K562 (cell line): ENCODE data around the gene MADCAM1. TPM values are rescaled to one million over a fixed set of nuclear protein-coding genes. Genes with fewer than 3 reads are reported as not detected.
A peak's percentile ranks its signal among the peaks of the same experiment; 100 is the strongest.

ENCODE experiments used
- ATAC-seq: fragments of 200-7000 bp; cut with Tn5 transposase; 3 replicates; pipeline ENCODE4 v1.9.1; 2020; ENCODE audit warnings: moderate library complexity
- BruUV-seq: library from RNA; stranded (reverse); fragments of 400-500 nt; replicated peaks from 2 replicates; lab custom pipeline; 2021; lab: Mats Ljungman, UMichigan
- CTCF ChIA-PET: fragments of 300-600 bp; formaldehyde crosslinking; extraction: SDS; loops from one replicate; lab custom pipeline; 2021; ENCODE audit warnings: low intra/inter-chr PET ratio; lab: Yijun Ruan, JAX
- POLR2A ChIA-PET: fragments of 300-600, 350-650 bp; sonication (Branson Sonifier 250); formaldehyde crosslinking; extraction: SDS; loops from one replicate; lab custom pipeline; 2021; ENCODE audit warnings: antibody characterized with exemption, inconsistent platforms; lab: Yijun Ruan, JAX
- DNase-seq, 4 experiments: peaks; one replicate each; pipeline versions ENCODE4 v3.0.0 to v3.0.0-alpha.2; 2011 to 2018; ENCODE audit warnings: low spot score in 3 of 4, mixed read lengths in 3 of 4; ENCODE audit errors: extremely low read depth in 1 of 4
- FAIRE-seq: peaks from 2 replicates; lab custom pipeline; 2011; peaks lifted over from hg19 to GRCh38; lab: Jason Lieb, UNC
- H2AFZ ChIP-seq: 2 replicates; pipeline ENCODE4 v1.6.0; 2011; ENCODE audit warnings: low read depth, low read length, control low read depth, inconsistent platforms
- H3K27ac ChIP-seq: fragments of 200-600 bp; 3 replicates; pipeline ENCODE4 v1.8.0; 2011; ENCODE audit warnings: low read depth, mild to moderate bottlenecking, control low read depth, inconsistent platforms, low read length, moderate library complexity, mixed read lengths; ENCODE audit errors: extremely low read depth
- H3K27me3 ChIP-seq, 2 experiments: fragments of 300-600 bp in 1 of 2; 2 replicates in 1 of 2; 3 replicates in 1 of 2; pipeline versions ENCODE4 v1.6.0 to v1.8.0; 2011; ENCODE audit warnings: inconsistent platforms in 2 of 2, low read length in 2 of 2, mild to moderate bottlenecking in 1 of 2, mixed read lengths in 1 of 2, moderate library complexity in 1 of 2; ENCODE audit not compliant: control insufficient read depth in 2 of 2, insufficient read depth in 2 of 2
- H3K36me3 ChIP-seq: fragments of 300-600 bp; 3 replicates; pipeline ENCODE4 v1.8.0; 2011; ENCODE audit warnings: mild to moderate bottlenecking, low read length, inconsistent platforms; ENCODE audit not compliant: control insufficient read depth, insufficient read depth
- H3K4me1 ChIP-seq, 2 experiments: fragments of 200-600 bp in 1 of 2; replicated peaks in 1 of 2; 2 replicates in 1 of 2; 3 replicates in 1 of 2; pipeline versions ENCODE4 v1.5.1 to v1.8.0; 2011; ENCODE audit warnings: inconsistent platforms in 2 of 2, low read length in 2 of 2, mild to moderate bottlenecking in 1 of 2, mixed read lengths in 1 of 2, moderate library complexity in 1 of 2; ENCODE audit not compliant: control insufficient read depth in 2 of 2, insufficient read depth in 2 of 2
- H3K4me2 ChIP-seq: 2 replicates; pipeline ENCODE4 v1.6.1; 2011; ENCODE audit warnings: low read length, control low read depth, inconsistent platforms, mixed read lengths; ENCODE audit not compliant: insufficient read depth
- H3K4me3 ChIP-seq: fragments of 200-600 bp; sonication (generic), shearing (Covaris generic); 2 replicates; pipeline ENCODE4 v1.5.1; 2016; ENCODE audit warnings: control low read depth, inconsistent platforms
- H3K79me2 ChIP-seq: fragments of 200-600 bp; 3 replicates; pipeline ENCODE4 v1.8.0; 2011; ENCODE audit warnings: low read length, inconsistent platforms; ENCODE audit not compliant: control insufficient read depth, insufficient read depth
- H3K9ac ChIP-seq, 2 experiments: 2 replicates each; pipeline versions ENCODE4 v1.6.0 to v1.6.1; 2011; ENCODE audit warnings: low read depth in 2 of 2, low read length in 2 of 2, control low read depth in 1 of 2, inconsistent platforms in 1 of 2, mild to moderate bottlenecking in 1 of 2, mixed read lengths in 1 of 2; ENCODE audit not compliant: insufficient read depth in 1 of 2
- H3K9me1 ChIP-seq: one replicate; pipeline ENCODE4 v1.6.0; 2011; ENCODE audit warnings: inconsistent platforms, mild to moderate bottlenecking, low read length, moderate library complexity; ENCODE audit not compliant: control insufficient read depth, insufficient read depth
- H3K9me3 ChIP-seq: replicated peaks from 2 replicates; pipeline ENCODE4 v1.5.1; 2011; ENCODE audit warnings: low read depth, low read length, inconsistent platforms; ENCODE audit not compliant: control insufficient read depth, insufficient read depth
- H4K20me1 ChIP-seq: replicated peaks from 2 replicates; pipeline ENCODE4 v1.6.1; 2011; ENCODE audit warnings: low read length, inconsistent platforms, mixed read lengths; ENCODE audit not compliant: control insufficient read depth, insufficient read depth
- BCOR ChIP-seq: fragments of 450-650 bp; IDR thresholded peaks from 2 replicates; pipeline ENCODE4 v1.6.1; 2016
- CBX1 ChIP-seq: sonication (generic); IDR thresholded peaks from 2 replicates; pipeline ENCODE4 v1.6.1; 2016; ENCODE audit warnings: antibody characterized with exemption, low read depth, mild to moderate bottlenecking
- FIP1L1 ChIP-seq: fragments of 200-400 bp; formaldehyde crosslinking; IDR thresholded peaks from 2 replicates; pipeline ENCODE4 v1.6.1; 2018; ENCODE audit warnings: mild to moderate bottlenecking, low read depth, low read length; ENCODE audit not compliant: poor library complexity, severe bottlenecking
- KDM1A ChIP-seq, 2 experiments: fragments of 450-650 bp; IDR thresholded peaks; 2 replicates each; pipeline ENCODE4 v1.6.1; 2016; ENCODE audit warnings: mild to moderate bottlenecking in 2 of 2
- NCOA2 ChIP-seq, 2 experiments: fragments of 450-650 bp; IDR thresholded peaks; 2 replicates each; pipeline ENCODE4 v1.6.1; 2018; ENCODE audit warnings: mild to moderate bottlenecking in 2 of 2, moderate library complexity in 1 of 2; ENCODE audit not compliant: partially characterized antibody in 2 of 2
- PCBP1 ChIP-seq: fragments of 200-400 bp; formaldehyde crosslinking; IDR thresholded peaks from 2 replicates; pipeline ENCODE4 v1.6.1; 2018; ENCODE audit warnings: mild to moderate bottlenecking, low read depth, low read length; ENCODE audit not compliant: poor library complexity, severe bottlenecking
- SNAPC5 ChIP-seq: fragments of 250-450 bp; sonication (Bioruptor Pico); IDR thresholded peaks from 2 replicates; pipeline ENCODE4 v1.8.0; 2021; ENCODE audit warnings: moderate library complexity, mild to moderate bottlenecking, inconsistent platforms
- VEZF1 ChIP-seq: fragments of 200-800 bp; sonication (Bioruptor generic); IDR thresholded peaks from 2 replicates; pipeline ENCODE4 v1.6.1; 2017; ENCODE audit warnings: missing genetic modification characterization, missing compliant biosample characterization
- ZBTB33 ChIP-seq: sonication (generic); formaldehyde crosslinking; IDR thresholded peaks from 2 replicates; pipeline ENCODE4 v1.8.1; 2023; ENCODE audit warnings: mild to moderate bottlenecking, missing genetic modification reagents
- ZBTB7A ChIP-seq: IDR thresholded peaks from 2 replicates; pipeline ENCODE4 v1.6.1; 2011; ENCODE audit warnings: low read depth, mild to moderate bottlenecking, low read length, moderate library complexity, borderline replicate concordance; ENCODE audit not compliant: control insufficient read depth
- ZFP36 ChIP-seq: fragments of 150-350 bp; IDR thresholded peaks from 2 replicates; pipeline ENCODE4 v1.6.1; 2018; ENCODE audit warnings: low read length, low read depth; ENCODE audit not compliant: partially characterized antibody
- ZNF77 ChIP-seq: fragments of 250-450 bp; sonication (Bioruptor Pico); IDR thresholded peaks from 2 replicates; pipeline ENCODE4 v1.5.0; 2020
- WGBS: fragments of 100-300 bp; shearing (Covaris generic); methylation state at CpG from one replicate; pipeline ENCODE4 v1.1.6; 2016; ENCODE audit warnings: low coverage, mixed read lengths; ENCODE audit not compliant: insufficient coverage; ENCODE audit errors: missing lambda C conversion rate; 5-methylcytosine and 5-hydroxymethylcytosine counted together
- in situ Hi-C: fragments of 300-500 bp; cut with MboI; formaldehyde crosslinking; loops from 4 replicates; pipeline ENCODE4 v1.15.0; 2018; ENCODE audit warnings: inconsistent platforms, mixed read lengths
- intact Hi-C: fragments of 100-400 bp; cut with micrococcal nuclease; formaldehyde crosslinking; loops from 2 replicates; pipeline ENCODE4 v1.14.2; 2022
- polyA plus RNA-seq, 8 experiments: library from polyadenylated mRNA; depleted of rRNA in 4 of 8; stranded (reverse) in 5 of 8; unstranded in 3 of 8; fragments of >200 nt; fragmentation: Nextera tagmentation in 2 of 8; fragmentation: Illumina TruSeq in 1 of 8; extraction: Ambion mirVana in 2 of 8; extraction: Trizol in 1 of 8; gene quantifications; 2 replicates each; pipeline versions ENCODE4 v1.2.1 to v1.2.3, GENCODE V29; 2011 to 2014; ENCODE audit warnings: inconsistent platforms in 1 of 8, missing spikeins in 1 of 8
- total RNA-seq, 7 experiments: library from RNA; depleted of rRNA in 6 of 7; stranded (reverse); fragments of >200 nt in 6 of 7; fragmentation: Illumina TruSeq in 2 of 7; extraction: Trizol in 2 of 7; gene quantifications; 2 replicates each; pipeline versions ENCODE4 v1.2.1 to v1.2.3, GENCODE V29; 2011 to 2021; ENCODE audit warnings: low replicate concordance in 1 of 7

Gene MADCAM1
- total and polyA plus RNA-seq, 9 of the 15 experiments (the other 6 are each of a cell fraction or from before 2014, with no cell fraction given) = 0.09 to 0.36 (median 0.09) TPM; not detected in 6

GRCh38 chr19:548886-549830 lies 52.9 kb downstream of the MADCAM1 start:
- no peaks in the 10 kb centered on the region for H3K27me3 ChIP-seq

More at GRCh38 chr19:548886-549830, 52.9 kb downstream of the MADCAM1 start:
- Histone ChIP-seq H3K9ac (no peak overlapping the region; a peak in 1 of 4 replicates), H3K79me2 (no peaks in the 10 kb centered on the region), H3K9me1 (no peaks in the 10 kb centered on the region), H3K27ac (no peak overlapping the region), H4K20me1 (no peaks in the 10 kb centered on the region), H3K4me1 (peaks cover 10 to 61% of the 10 kb centered on the region in 2 experiments), H2AFZ (no peak overlapping the region), H3K36me3 (no peaks in the 10 kb centered on the region), H3K9me3 (no peaks in the 10 kb centered on the region), H3K4me3 (no peak overlapping the region), H3K4me2 (no peak overlapping the region)
- in situ Hi-C loops (no loop called here), intact Hi-C loops (no loop called here)
- ATAC-seq (no peak), FAIRE-seq (no peak), DNase-seq (peak in 2 of 4 experiments; percentile 5 to 8)
- BruUV-seq = no TSS peak
- TF ChIP-seq KDM1A (IDR thresholded peaks at IDR 0.05) (0 out of 4 replicates have a peak, but pooled peaks of 1 of the 2 experiments have one; percentile 15), SNAPC5 (CRISPR knock-in tag) (no peak), FIP1L1 (peak; percentile 32), BCOR (0 out of 2 replicates have a peak, but pooled peaks have one; percentile 50), ZBTB7A (0 out of 2 replicates have a peak, but pooled peaks have one; percentile 28), VEZF1 (CRISPR knock-in tag) (no peak), PCBP1 (peak; percentile 39), ZNF77 (no peak), NCOA2 (IDR thresholded peaks at IDR 0.05; ENCODE audit: partially characterized antibody in 2 of 2) (no peak), ZFP36 (peak; percentile 27), ZBTB33 (CRISPR knock-in tag) (peak; percentile 23; the same call in 1 of the 2 replicates), CBX1 (no peak)
- ChIA-PET CTCF (no interaction called here), POLR2A (interaction anchor here (0.7 to 1.2 kb wide), 2 partner anchors 16 to 87 kb away, joined by 3 to 5 read pairs; no protein-coding TSS in a partner anchor)
- 88% methylated on average over 29 of the region's 52 CpGs for WGBS
